Esophagus muscularis mucosa (tissue), 4 donors: Measurements from ENCODE around the gene AGPS.

Source experiments
- CTCF ChIP-seq, 3 experiments: fragments of 200-600 bp in 2 of 3; fragments of 450-650 bp in 1 of 3; sonication (generic) in 2 of 3; IDR thresholded peaks; one replicate each; pipeline ENCODE4 v1.5.1; 2017 to 2019; ENCODE audit warnings: antibody characterized with exemption in 3 of 3, mild to moderate bottlenecking in 2 of 3, moderate library complexity in 1 of 3
- EP300 ChIP-seq: sonication (generic); formaldehyde crosslinking; IDR thresholded peaks from one replicate; pipeline ENCODE4 v1.6.1; 2017; ENCODE audit warnings: antibody characterized with exemption
- POLR2A ChIP-seq: fragments of 450-650 bp; IDR thresholded peaks from one replicate; pipeline ENCODE4 v1.6.1; 2017; ENCODE audit warnings: antibody characterized with exemption, moderate library complexity, mild to moderate bottlenecking, low read depth
- POLR2AphosphoS5 ChIP-seq, 2 donors: sonication (generic); formaldehyde crosslinking; IDR thresholded peaks; one replicate each; pipeline ENCODE4 v1.6.1; 2017; ENCODE audit warnings: antibody characterized with exemption in 2 of 2

GRCh38 chr2:177520324-177520723, 127.8 kb downstream of the AGPS start:
- no peak for TF ChIP-seq CTCF (IDR thresholded peaks at IDR 0.05)
- TF ChIP-seq POLR2A, result no peak
- no peak for TF ChIP-seq POLR2AphosphoS5 (IDR thresholded peaks at IDR 0.05)
- TF ChIP-seq EP300, result no peak
